ENCODE data around the gene PTH1R. TPM values are rescaled to one million over a fixed set of nuclear protein-coding genes. Genes with fewer than 3 reads are reported as not detected.

Gene PTH1R
- total RNA-seq, 1 experiment from 2014 or later = not detected

GRCh38 chr3:46867550-46867898, 10.0 kb upstream of the PTH1R start:
- no peaks in the 10 kb centered on the region for H3K4me1 Mint-ChIP-seq (ENCODE audit: low read depth, unreplicated experiment)
- no peak overlapping the region for H3K4me3 Mint-ChIP-seq (ENCODE audit: low read depth, unreplicated experiment)
- peaks cover 55% of the 10 kb centered on the region for H3K27me3 Mint-ChIP-seq (ENCODE audit: unreplicated experiment)
- DNase-seq = no peak
- BruUV-seq (replicated peaks) = no TSS peak
- intact Hi-C loops (cut with micrococcal nuclease; ENCODE audit: unreplicated experiment) = loop anchor here (5.0 kb wide), 1 partner anchor 40 kb away; no protein-coding TSS in a partner anchor
- H3K27ac Mint-ChIP-seq (ENCODE audit: unreplicated experiment) = no peak overlapping the region
- H3K36me3 Mint-ChIP-seq (ENCODE audit: insufficient read depth, unreplicated experiment) = no peaks in the 10 kb centered on the region
- no peak for TF ChIP-seq CTCF (IDR thresholded peaks at IDR 0.05; ENCODE audit: unreplicated experiment)
- CTCF ChIA-PET = interaction anchor here (0.7 kb wide), 1 partner anchor 42 kb away, joined by 5 read pairs; no protein-coding TSS in a partner anchor
- no peaks in the 10 kb centered on the region for H3K9me3 Mint-ChIP-seq (ENCODE audit: low read depth, unreplicated experiment)

- TF ChIP-seq CTCF (IDR thresholded peaks at IDR 0.05; ENCODE audit: unreplicated experiment) = no peak
- intact Hi-C loops (cut with micrococcal nuclease; ENCODE audit: unreplicated experiment) = loop anchor here (5.0 kb wide), 1 partner anchor 39 kb away; no protein-coding TSS in a partner anchor
- Mint-ChIP-seq H3K9me3 (ENCODE audit: low read depth, unreplicated experiment) (no peaks in the 10 kb centered on the region), H3K4me1 (ENCODE audit: low read depth, unreplicated experiment) (no peaks in the 10 kb centered on the region), H3K4me3 (ENCODE audit: low read depth, unreplicated experiment) (no peak overlapping the region), H3K27ac (ENCODE audit: unreplicated experiment) (no peak overlapping the region), H3K27me3 (ENCODE audit: unreplicated experiment) (peaks cover 61% of the 10 kb centered on the region), H3K36me3 (ENCODE audit: insufficient read depth, unreplicated experiment) (no peaks in the 10 kb centered on the region)
- no peak for DNase-seq
- no TSS peak for BruUV-seq (replicated peaks)
- CTCF ChIA-PET = no interaction called here
These were observed 9.2 kb upstream of the PTH1R start for GRCh38 chr3:46868287-46868686.

GRCh38 chr3:46868948-46869347, 8.6 kb upstream of the PTH1R start:
- Mint-ChIP-seq H3K4me1 (ENCODE audit: low read depth, unreplicated experiment) (no peaks in the 10 kb centered on the region), H3K27me3 (ENCODE audit: unreplicated experiment) (peaks cover 61% of the 10 kb centered on the region), H3K36me3 (ENCODE audit: insufficient read depth, unreplicated experiment) (no peaks in the 10 kb centered on the region), H3K4me3 (ENCODE audit: low read depth, unreplicated experiment) (no peak overlapping the region), H3K9me3 (ENCODE audit: low read depth, unreplicated experiment) (no peaks in the 10 kb centered on the region), H3K27ac (ENCODE audit: unreplicated experiment) (no peak overlapping the region)
- BruUV-seq (replicated peaks) = no TSS peak
- no peak for DNase-seq
- intact Hi-C loops (cut with micrococcal nuclease; ENCODE audit: unreplicated experiment) = loop anchor here (5.0 kb wide), 1 partner anchor 38 kb away; no protein-coding TSS in a partner anchor
- CTCF ChIA-PET = no interaction called here
- no peak for TF ChIP-seq CTCF (IDR thresholded peaks at IDR 0.05; ENCODE audit: unreplicated experiment)

- no peak for DNase-seq
- H3K9me3 Mint-ChIP-seq (ENCODE audit: low read depth, unreplicated experiment) = no peaks in the 10 kb centered on the region
- no peaks in the 10 kb centered on the region for H3K4me1 Mint-ChIP-seq (ENCODE audit: low read depth, unreplicated experiment)
- no peak overlapping the region for H3K27ac Mint-ChIP-seq (ENCODE audit: unreplicated experiment)
- no peak overlapping the region for H3K4me3 Mint-ChIP-seq (ENCODE audit: low read depth, unreplicated experiment)
- intact Hi-C loops (cut with micrococcal nuclease; ENCODE audit: unreplicated experiment) = loop anchor here (5.0 kb wide), 1 partner anchor 38 kb away; no protein-coding TSS in a partner anchor
- peaks cover 57% of the 10 kb centered on the region for H3K27me3 Mint-ChIP-seq (ENCODE audit: unreplicated experiment)
- CTCF ChIA-PET = no interaction called here
- H3K36me3 Mint-ChIP-seq (ENCODE audit: insufficient read depth, unreplicated experiment) = no peaks in the 10 kb centered on the region
- no TSS peak for BruUV-seq (replicated peaks)
- TF ChIP-seq CTCF (IDR thresholded peaks at IDR 0.05; ENCODE audit: unreplicated experiment) = no peak
These were observed 8.1 kb upstream of the PTH1R start for GRCh38 chr3:46869440-46869839.
